NK-92 (cell line): Measurements from ENCODE around the gene C10orf95.

Source experiments
- DNase-seq: peaks from one replicate; lab custom pipeline; 2025; ENCODE audit not compliant: unreplicated experiment; lab: John Stamatoyannopoulos, UW

Gene C10orf95

GRCh38 chr10:102418622-102419268, 32.6 kb downstream of the C10orf95 start, which contains the start of gene PSD:
Gene PSD, minus strand, starts transcription at chr10:102418785. Its CDS starts 1,747 bp downstream, at chr10:102417038.
- no peak for DNase-seq

DNA sequence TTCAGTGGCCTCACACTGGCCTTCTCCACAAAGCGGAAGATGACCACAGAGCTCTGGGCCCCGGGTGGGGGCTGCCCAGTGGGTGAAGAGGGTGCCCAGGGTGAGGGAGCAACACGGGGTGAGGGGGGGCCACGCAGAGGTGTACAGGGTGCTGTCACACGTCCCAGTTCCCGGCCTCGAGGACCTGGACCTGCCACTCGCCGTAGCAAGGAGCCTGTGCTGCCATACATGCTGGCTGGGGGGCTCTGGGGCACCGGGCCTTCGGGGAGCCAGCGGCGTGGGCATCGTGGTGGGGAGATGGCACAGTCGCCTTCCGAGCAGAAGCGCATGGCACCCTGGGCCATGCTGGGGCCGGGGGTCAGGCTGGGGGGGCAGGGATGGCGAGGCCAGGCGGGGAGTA, 34.6 kb downstream of the C10orf95 start:
- DNase-seq: no peak

GRCh38 chr10:102416283-102416682, 35.1 kb downstream of the C10orf95 start:
- DNase-seq: no peak

- DNase-seq: no peak
Measured at GRCh38 chr10:102414749-102415148, 36.6 kb downstream of the C10orf95 start.

GRCh38 chr10:102413806-102414561, 37.4 kb downstream of the C10orf95 start:
- no peak for DNase-seq

DNA sequence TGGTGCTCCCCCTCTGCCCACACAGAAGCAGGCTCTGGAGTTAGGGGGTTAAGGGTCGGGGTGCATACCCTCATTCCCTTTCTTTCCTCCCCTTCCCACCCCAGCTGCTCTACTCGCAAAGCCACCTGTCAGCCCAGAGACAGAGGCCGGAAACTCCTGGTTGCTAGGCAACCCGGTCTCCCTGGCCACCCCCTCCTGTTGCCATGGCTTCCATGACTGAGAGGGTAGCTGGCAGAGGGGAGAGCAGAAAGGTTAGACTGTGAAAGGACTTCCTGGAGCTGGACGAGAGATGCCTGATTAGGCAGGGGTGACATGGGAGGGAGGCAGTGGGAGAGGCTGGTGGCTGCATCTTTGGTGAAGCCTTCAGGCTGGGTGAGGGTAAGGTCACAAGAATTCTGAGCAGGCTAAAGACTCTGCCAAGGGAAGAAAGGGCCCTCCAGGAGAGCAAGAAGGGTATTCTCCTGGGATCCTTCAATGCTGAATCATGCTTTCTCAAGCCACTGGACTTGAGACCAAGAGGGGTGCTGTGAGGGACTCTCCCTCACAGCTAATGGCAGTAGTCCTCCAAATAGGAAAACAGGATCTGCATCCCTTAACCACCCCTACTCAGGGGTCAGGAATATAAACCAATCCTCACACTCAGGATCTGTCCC, 38.2 kb downstream of the C10orf95 start:
- no peak for DNase-seq

GRCh38 chr10:102412293-102412692, 39.0 kb downstream of the C10orf95 start:
- DNase-seq: no peak

DNA sequence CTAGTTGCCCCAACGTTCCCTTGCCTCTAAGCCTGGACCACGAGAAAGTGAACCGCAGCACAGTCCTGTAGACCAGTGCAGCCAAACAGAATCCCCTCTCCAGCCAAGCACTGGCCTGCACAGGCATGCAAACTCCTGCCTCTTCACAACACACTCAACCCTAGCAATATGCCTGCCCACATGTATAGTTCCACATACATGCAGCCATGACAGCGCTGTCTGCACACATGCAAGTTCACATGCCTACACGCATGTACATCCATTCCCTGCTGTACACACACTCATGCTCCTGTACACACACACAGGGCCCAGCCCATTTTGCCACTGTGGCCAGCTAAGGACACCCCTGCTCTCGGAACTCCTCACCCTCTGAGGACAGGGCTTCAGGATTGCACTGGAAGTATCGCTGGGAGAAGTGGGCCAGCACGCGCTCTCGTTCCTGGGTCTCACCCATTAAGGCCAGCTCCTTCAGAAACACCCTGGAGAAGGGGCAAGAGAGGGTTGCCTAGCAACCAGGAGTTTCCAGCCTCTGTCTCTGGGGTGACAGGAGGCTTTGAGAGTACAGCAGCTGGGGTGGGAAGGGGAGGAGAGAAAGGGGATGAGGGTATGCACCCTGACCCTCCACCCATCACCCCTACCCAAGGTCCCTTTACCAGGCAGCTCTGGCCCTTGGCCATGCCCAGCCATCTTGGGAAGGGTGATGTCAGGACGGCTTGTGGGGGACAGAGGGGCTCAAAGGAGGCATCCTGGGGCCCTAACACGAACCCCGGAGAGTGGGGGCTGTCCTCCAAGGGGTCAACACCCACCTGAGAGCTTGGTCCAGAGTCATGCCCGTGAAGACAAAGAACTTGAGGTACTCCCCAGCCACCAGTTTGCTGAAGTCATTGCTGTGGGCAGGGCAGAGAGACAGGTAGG, 39.7 kb downstream of the C10orf95 start:
- DNase-seq: no peak

GRCh38 chr10:102410429-102411073, 40.8 kb downstream of the C10orf95 start:
- DNase-seq: no peak

- no peak for DNase-seq
Measured at GRCh38 chr10:102409604-102410428, 41.5 kb downstream of the C10orf95 start.

DNA sequence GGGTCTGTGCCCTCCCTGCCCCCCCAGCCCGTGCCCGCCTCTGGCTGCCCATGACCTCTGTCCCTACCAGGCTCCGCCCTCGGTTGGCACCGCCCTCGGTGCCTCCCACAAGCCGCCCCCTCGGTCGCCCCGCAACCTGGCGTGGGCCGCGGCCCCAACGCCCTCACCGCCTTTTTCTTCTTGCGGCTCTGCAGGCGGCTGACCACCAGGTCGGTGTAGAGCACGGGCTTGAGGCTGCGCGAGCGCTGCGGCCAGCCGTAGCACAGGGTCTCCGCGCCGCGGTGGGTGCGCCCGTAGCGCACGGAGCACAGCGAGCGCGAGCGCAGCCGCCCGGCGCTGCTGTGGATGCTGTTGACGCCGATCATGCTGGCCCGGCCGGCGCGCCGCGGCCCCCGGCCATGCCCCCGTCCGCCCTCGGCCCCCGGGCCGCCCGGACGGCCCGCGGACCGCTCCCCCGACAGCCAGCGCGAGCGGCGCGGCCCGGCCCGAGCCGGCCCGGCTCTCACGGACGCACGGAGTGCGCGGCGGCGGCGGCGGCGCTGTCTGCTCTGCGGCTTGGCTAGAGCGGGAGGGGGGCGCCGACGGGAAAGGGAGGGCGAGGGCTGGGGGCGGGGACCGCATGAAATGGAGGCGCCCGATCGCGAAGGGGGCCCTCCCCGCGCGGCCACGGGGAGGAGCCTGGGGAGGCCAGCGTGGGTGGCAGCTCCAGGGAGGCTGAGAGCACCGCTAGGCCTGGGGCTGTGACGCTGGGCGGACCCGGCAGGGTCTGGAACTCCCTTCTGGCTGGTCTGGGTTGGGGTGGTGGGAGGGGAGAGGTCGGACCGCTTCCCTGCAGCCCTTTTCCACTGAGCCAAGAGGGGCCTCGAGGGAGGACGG, 42.4 kb downstream of the C10orf95 start:
- DNase-seq: no peak

DNA sequence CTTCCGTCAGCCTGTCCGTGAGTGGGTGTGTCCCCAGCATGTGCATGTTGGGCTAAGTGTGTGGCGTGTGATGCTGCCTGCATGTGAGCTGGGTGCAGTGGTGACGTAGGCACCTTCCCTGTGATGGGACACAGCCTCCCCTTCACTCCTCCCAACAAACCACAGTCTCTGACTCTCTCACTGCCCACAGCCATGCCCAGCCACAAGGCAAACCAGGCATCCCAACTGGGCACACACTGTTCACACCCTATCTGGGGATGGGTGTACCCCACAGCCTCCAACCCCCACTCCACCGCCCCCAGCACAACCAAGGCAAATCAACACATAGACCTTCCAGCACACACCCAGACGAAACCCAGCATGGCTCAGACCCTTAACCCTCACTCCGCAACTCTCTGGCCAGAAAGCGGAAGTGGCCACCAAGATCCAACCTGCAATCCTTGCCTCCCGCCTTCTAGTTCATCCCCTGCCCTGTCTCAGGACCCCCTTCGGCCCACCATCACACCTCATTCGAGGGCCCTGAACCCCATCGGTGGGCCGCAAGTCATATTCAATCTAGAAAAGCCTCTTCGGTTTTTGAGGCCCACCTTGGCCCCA, 43.1 kb downstream of the C10orf95 start:
- no peak for DNase-seq

- DNase-seq: no peak
Measured at GRCh38 chr10:102407425-102408130, 43.8 kb downstream of the C10orf95 start.

- DNase-seq: no peak
Measured at GRCh38 chr10:102406815-102407214, 44.5 kb downstream of the C10orf95 start.

DNA sequence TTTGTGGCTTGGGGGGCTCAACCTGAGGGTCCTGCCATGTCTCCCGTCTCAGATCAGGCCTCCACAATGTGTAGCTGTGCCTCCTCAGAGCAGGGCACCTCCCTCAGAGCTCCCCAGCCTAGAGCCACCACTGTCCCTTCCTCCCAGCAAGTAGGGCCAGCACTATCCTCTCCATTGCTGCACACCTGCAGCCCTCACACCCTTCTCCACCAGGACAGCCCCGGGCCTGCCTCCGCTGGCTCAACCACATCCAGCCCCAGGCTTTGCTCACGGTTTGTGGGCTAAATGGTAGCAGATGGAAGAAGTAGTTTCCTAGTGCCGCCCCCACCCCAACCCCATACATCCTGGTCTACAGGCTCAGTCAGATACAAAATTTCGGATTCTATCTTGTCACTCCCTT, 45.7 kb downstream of the C10orf95 start:
- no peak for DNase-seq

DNA sequence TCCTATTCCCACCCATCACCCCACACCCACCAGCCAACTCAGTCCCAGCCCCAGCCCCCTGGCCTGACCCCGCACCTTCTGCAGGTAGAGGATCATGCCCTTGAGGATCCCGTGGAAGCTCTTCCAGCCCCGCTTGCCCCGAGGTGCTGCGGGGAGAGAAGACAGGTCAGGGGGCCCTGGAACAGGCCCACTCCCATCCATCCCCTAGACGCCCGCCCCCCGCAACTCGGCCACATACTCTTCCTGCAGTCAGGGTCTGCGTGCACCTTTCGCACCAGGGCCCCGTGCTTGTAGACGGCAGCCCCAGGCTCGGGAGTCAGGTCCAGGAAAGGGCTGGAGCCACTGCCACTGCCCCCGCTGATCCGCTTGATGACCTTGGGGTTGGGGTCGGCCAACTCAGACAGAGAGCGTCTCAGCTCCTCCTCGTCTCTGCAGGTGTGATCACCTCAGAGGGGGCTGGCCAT, 46.2 kb downstream of the C10orf95 start:
- DNase-seq: no peak

GRCh38 chr10:102404361-102405107, 46.8 kb downstream of the C10orf95 start:
- DNase-seq: no peak
